ENCODE results near the gene PUS7.

DNA sequence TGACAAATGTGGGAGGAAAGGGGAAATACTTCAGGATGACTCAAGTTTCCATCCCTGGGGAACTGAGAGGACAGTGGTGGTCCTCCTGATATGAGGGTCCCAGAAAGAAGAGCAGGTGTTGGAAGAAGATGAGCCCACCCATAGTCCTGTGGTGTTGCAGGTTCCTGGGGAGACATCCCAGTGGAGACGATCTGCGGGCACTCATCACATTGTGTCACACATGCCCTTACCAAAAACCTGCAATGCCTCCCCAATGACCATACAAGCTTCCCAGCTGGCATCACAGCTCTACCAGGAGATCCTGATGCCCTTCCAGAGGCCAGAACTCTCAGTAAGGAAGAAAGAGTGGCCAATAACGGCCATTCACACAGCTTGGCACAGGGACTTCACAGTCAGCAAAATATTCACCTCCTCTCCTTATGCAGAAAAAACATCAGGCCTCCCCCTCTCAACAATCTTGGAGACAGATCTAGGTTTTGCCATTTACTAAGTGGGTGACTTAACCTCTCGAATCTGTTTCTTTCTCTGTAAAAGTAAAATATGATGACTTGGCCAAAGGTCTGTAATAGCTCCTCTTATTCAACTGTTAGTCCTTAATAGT is 9.0 kb downstream of the PUS7 start:
- TF ChIP-seq POLR2AphosphoS5 (IDR thresholded peaks at IDR 0.05; ENCODE audit: low read depth, low read length) (no peak), TAF1 (IDR thresholded peaks at IDR 0.05; ENCODE audit: borderline replicate concordance, insufficient read depth, low read length) (no peak), SIN3A (IDR thresholded peaks at IDR 0.05; ENCODE audit: borderline replicate concordance, insufficient read depth, low read length) (no peak)

Measured in PFSK-1 (cell line).